ENCODE data around the gene APOC3.

APOC3 gene

GRCh38 chr11:116836632-116836991, 6.9 kb downstream of the APOC3 start:
- no peak overlapping the region for H3K4me3 ChIP-seq (ENCODE audit: low read length)
- TF ChIP-seq CTCF (conservative IDR thresholded peaks at IDR 0.05; ENCODE audit: low read depth, low read length), result no peak
- DNase-seq (ENCODE audit: low read depth), result no peak

- DNase-seq (ENCODE audit: low read depth), result no peak
- no peak within 1 kb of the TSS for H3K4me3 ChIP-seq (ENCODE audit: low read length)
- no peak for TF ChIP-seq CTCF (conservative IDR thresholded peaks at IDR 0.05; ENCODE audit: low read depth, low read length)
Observed at GRCh38 chr11:116837231-116838091, 7.8 kb downstream of the APOC3 start, which contains the start of gene APOA1. APOA1 (minus strand) TSS chr11:116837622; CDS start chr11:116837387, 235 bp downstream.

GRCh38 chr11:116838321-116839084, 8.8 kb downstream of the APOC3 start:
- H3K4me3 ChIP-seq (ENCODE audit: low read length), result no peak overlapping the region
- DNase-seq (ENCODE audit: low read depth), result no peak
- no peak for TF ChIP-seq CTCF (conservative IDR thresholded peaks at IDR 0.05; ENCODE audit: low read depth, low read length)

GRCh38 chr11:116840224-116840745, 10.6 kb downstream of the APOC3 start:
- H3K4me3 ChIP-seq (ENCODE audit: low read length), result no peak overlapping the region
- TF ChIP-seq CTCF (conservative IDR thresholded peaks at IDR 0.05; ENCODE audit: low read depth, low read length), result no peak
- DNase-seq (ENCODE audit: low read depth), result no peak

- H3K4me3 ChIP-seq (ENCODE audit: low read length), result no peak overlapping the region
- no peak for TF ChIP-seq CTCF (conservative IDR thresholded peaks at IDR 0.05; ENCODE audit: low read depth, low read length)
- no peak for DNase-seq (ENCODE audit: low read depth)
Observed at GRCh38 chr11:116840746-116841296, 11.1 kb downstream of the APOC3 start.

GRCh38 chr11:116842117-116842516, 12.4 kb downstream of the APOC3 start:
- no peak for TF ChIP-seq CTCF (conservative IDR thresholded peaks at IDR 0.05; ENCODE audit: low read depth, low read length)
- no peak overlapping the region for H3K4me3 ChIP-seq (ENCODE audit: low read length)
- no peak for DNase-seq (ENCODE audit: low read depth)

Data from retinal pigment epithelial cell (primary cell).